Gastroesophageal sphincter (tissue), 4 donors: ENCODE results near the gene EEFSEC. TPM values are rescaled to one million over a fixed set of nuclear protein-coding genes. Genes with fewer than 3 reads are reported as not detected.

Source experiments
- ATAC-seq: fragments of 150-250 bp; one replicate; pipeline ENCODE4 v1.9.1; 2016; ENCODE audit warnings: mild to moderate bottlenecking, moderate library complexity
- H3K27ac ChIP-seq, 4 donors: fragments of 200-600 bp; sonication (generic) in 3 of 4; 1 replicate in 3 of 4; 2 replicates in 1 of 4; pipeline ENCODE4 v1.5.1; 2016 to 2019
- H3K27me3 ChIP-seq: fragments of 200-600 bp; sonication (generic); one replicate; pipeline ENCODE4 v1.5.1; 2019
- H3K36me3 ChIP-seq, 2 donors: fragments of 200-600 bp; sonication (generic); one replicate each; pipeline ENCODE4 v1.5.1; 2019; ENCODE audit warnings: control low read depth in 1 of 2
- H3K4me1 ChIP-seq, 3 donors: fragments of 200-600 bp; sonication (generic); 1 replicate in 2 of 3; 2 replicates in 1 of 3; pipeline ENCODE4 v1.5.1; 2016 to 2019; ENCODE audit warnings: control low read depth in 2 of 3
- H3K4me3 ChIP-seq, 2 donors: fragments of 200-600 bp; sonication (generic); one replicate each; pipeline ENCODE4 v1.5.1; 2019; ENCODE audit warnings: mild to moderate bottlenecking in 1 of 2, moderate library complexity in 1 of 2
- H3K9me3 ChIP-seq, 3 donors: fragments of 200-600 bp; sonication (generic); one replicate each; pipeline ENCODE4 v1.5.1; 2017 to 2019; ENCODE audit warnings: control low read depth in 2 of 3
- CTCF ChIP-seq, 4 experiments: fragments of 200-600 bp in 2 of 4; fragments of 450-650 bp in 2 of 4; sonication (generic) in 1 of 4; IDR thresholded peaks; one replicate each; pipeline ENCODE4 v1.5.1; 2017 to 2019; ENCODE audit warnings: antibody characterized with exemption in 4 of 4, mild to moderate bottlenecking in 2 of 4, moderate library complexity in 2 of 4
- EP300 ChIP-seq: sonication (generic); formaldehyde crosslinking; IDR thresholded peaks from one replicate; pipeline ENCODE4 v1.6.1; 2017; ENCODE audit warnings: antibody characterized with exemption, mild to moderate bottlenecking
- POLR2A ChIP-seq, 2 donors: fragments of 450-650 bp; IDR thresholded peaks; one replicate each; pipeline ENCODE4 v1.6.1; 2017; ENCODE audit warnings: antibody characterized with exemption in 2 of 2, mild to moderate bottlenecking in 2 of 2, moderate library complexity in 1 of 2
- POLR2AphosphoS5 ChIP-seq: sonication (generic); formaldehyde crosslinking; IDR thresholded peaks from one replicate; pipeline ENCODE4 v1.6.1; 2017; ENCODE audit warnings: antibody characterized with exemption
- WGBS, 2 donors: methylation state at CpG; one replicate each; pipeline ENCODE4 v1.1.5; 2018; ENCODE audit warnings: low coverage in 1 of 2; 5-methylcytosine and 5-hydroxymethylcytosine counted together
- total RNA-seq, 4 donors: library from RNA; depleted of rRNA; stranded (reverse); fragments of >200 nt; gene quantifications; one replicate each; pipeline ENCODE4 v1.1.0, GENCODE V29; 2016

Gene EEFSEC
- total RNA-seq, 4 donors from 2014 or later: 5.8 to 16.5 (median 11.4) TPM

- WGBS, 2 donors: 57 to 60% methylated on average over 4 to 5 of the region's 5 CpGs
These were observed 8.6 kb upstream of the EEFSEC start for GRCh38 chr3:128144512-128145187.

GRCh38 chr3:128145279-128145678, 8.0 kb upstream of the EEFSEC start:
- no peak overlapping the region for H3K27ac ChIP-seq
- no peaks in the 10 kb centered on the region for H3K27me3 ChIP-seq
- H3K4me1 ChIP-seq: no peaks in the 10 kb centered on the region
- no peaks in the 10 kb centered on the region for H3K36me3 ChIP-seq
- ATAC-seq: peak; percentile 40
- TF ChIP-seq CTCF (IDR thresholded peaks at IDR 0.05): no peak
- TF ChIP-seq POLR2A (IDR thresholded peaks at IDR 0.05): no peak
- TF ChIP-seq EP300: no peak
- TF ChIP-seq POLR2AphosphoS5: no peak
- no peak overlapping the region for H3K4me3 ChIP-seq
- 57 to 88% methylated on average over 1 to 3 of the region's 6 CpGs for WGBS, 2 donors
- no peaks in the 10 kb centered on the region for H3K9me3 ChIP-seq

More at GRCh38 chr3:128144512-128145187, 8.6 kb upstream of the EEFSEC start:
- H3K27me3 ChIP-seq: no peaks in the 10 kb centered on the region
- no peaks in the 10 kb centered on the region for H3K4me1 ChIP-seq
- no peak overlapping the region for H3K27ac ChIP-seq
- TF ChIP-seq POLR2A (IDR thresholded peaks at IDR 0.05) (no peak), CTCF (IDR thresholded peaks at IDR 0.05) (no peak)
- no peak overlapping the region for H3K4me3 ChIP-seq
- no peak for ATAC-seq
- H3K9me3 ChIP-seq: no peaks in the 10 kb centered on the region
- no peaks in the 10 kb centered on the region for H3K36me3 ChIP-seq

GRCh38 chr3:128146201-128146600, 7.1 kb upstream of the EEFSEC start:
- Histone ChIP-seq H3K36me3 (no peaks in the 10 kb centered on the region), H3K4me1 (no peaks in the 10 kb centered on the region), H3K9me3 (no peaks in the 10 kb centered on the region), H3K27me3 (no peaks in the 10 kb centered on the region), H3K27ac (no peak overlapping the region), H3K4me3 (no peak overlapping the region)
- WGBS, 2 donors: 86 to 94% methylated on average over 10 to 14 of the region's 14 CpGs
- ATAC-seq: no peak
- TF ChIP-seq POLR2AphosphoS5: no peak
- no peak for TF ChIP-seq CTCF (IDR thresholded peaks at IDR 0.05)

GRCh38 chr3:128149650-128150049, 3.6 kb upstream of the EEFSEC start:
- no peaks in the 10 kb centered on the region for H3K36me3 ChIP-seq
- TF ChIP-seq EP300: no peak
- TF ChIP-seq POLR2AphosphoS5: no peak
- TF ChIP-seq CTCF (IDR thresholded peaks at IDR 0.05): no peak
- TF ChIP-seq POLR2A (IDR thresholded peaks at IDR 0.05): no peak
- H3K27me3 ChIP-seq: no peaks in the 10 kb centered on the region
- H3K27ac ChIP-seq: no peak overlapping the region
- H3K4me3 ChIP-seq: no peak overlapping the region
- 56 to 57% methylated on average over 2 to 5 of the region's 5 CpGs for WGBS, 2 donors
- H3K9me3 ChIP-seq: no peaks in the 10 kb centered on the region
- peaks cover 0 to 8% (median 0%) of the 10 kb centered on the region in 3 donors for H3K4me1 ChIP-seq
- no peak for ATAC-seq

- Histone ChIP-seq H3K9me3 (no peaks in the 10 kb centered on the region), H3K27ac (no peak overlapping the region), H3K4me3 (no peak overlapping the region), H3K4me1 (peaks cover 0 to 16% (median 0%) of the 10 kb centered on the region in 3 donors), H3K27me3 (no peaks in the 10 kb centered on the region), H3K36me3 (peaks cover 0 to 3% of the 10 kb centered on the region in 2 donors)
- WGBS, 2 donors: 81 to 91% methylated on average over 3 to 5 of the region's 5 CpGs
- ATAC-seq: no peak
- TF ChIP-seq POLR2A (IDR thresholded peaks at IDR 0.05): no peak
These were observed 1.5 kb upstream of the EEFSEC start for GRCh38 chr3:128151758-128152274.
